IMR-90 (cell line): ENCODE results near the gene GGA2. TPM values are rescaled to one million over a fixed set of nuclear protein-coding genes. Genes with fewer than 3 reads are reported as not detected.

Experiments
- ATAC-seq: fragments of 200-7000 bp; cut with Tn5 transposase; 2 replicates; pipeline ENCODE4 v1.9.1; 2020; ENCODE audit warnings: low read depth, mild to moderate bottlenecking, moderate library complexity
- Bru-seq: library from RNA; stranded (reverse); fragments of 400-500 nt; gene quantifications from one replicate; lab custom pipeline; 2021; lab: Mats Ljungman, UMichigan
- BruChase-seq, 2 experiments: library from RNA; stranded (reverse); fragments of 400-500 nt; gene quantifications; one replicate each; lab custom pipeline; 2021; lab: Mats Ljungman, UMichigan
- BruUV-seq: library from RNA; stranded (reverse); fragments of 400-500 nt; replicated peaks from 2 replicates; lab custom pipeline; 2021; lab: Mats Ljungman, UMichigan
- CTCF ChIA-PET: fragments of 300-600 bp; formaldehyde crosslinking; extraction: SDS; loops from one replicate; lab custom pipeline; 2021; ENCODE audit warnings: antibody characterized with exemption; lab: Yijun Ruan, JAX
- POLR2A ChIA-PET: fragments of 300-600 bp; sonication (Branson Sonifier 250); formaldehyde crosslinking; loops from one replicate; lab custom pipeline; 2022; ENCODE audit warnings: antibody characterized with exemption; ENCODE audit not compliant: unreplicated experiment; lab: Charles Lee
- DNase-seq: peaks from one replicate; pipeline ENCODE4 v3.0.0; 2013
- H2AFZ ChIP-seq: replicated peaks from 2 replicates; pipeline ENCODE3; 2013; ENCODE audit warnings: low read length, mild to moderate bottlenecking; ENCODE audit not compliant: poor library complexity
- H2AK5ac ChIP-seq: 2 replicates; pipeline ENCODE4 v1.6.1; 2013; ENCODE audit warnings: low read depth, low read length, inconsistent platforms
- H2AK9ac ChIP-seq: replicated peaks from 2 replicates; pipeline ENCODE3; 2013; ENCODE audit warnings: mild to moderate bottlenecking, low read depth, low read length, moderate library complexity; ENCODE audit not compliant: poor library complexity
- H2BK120ac ChIP-seq: 2 replicates; pipeline ENCODE4 v1.6.1; 2013; ENCODE audit warnings: low read depth, low read length, inconsistent platforms
- H2BK15ac ChIP-seq: 3 replicates; pipeline ENCODE4 v1.6.1; 2013; ENCODE audit warnings: low read depth, low read length, inconsistent platforms
- H2BK20ac ChIP-seq: 2 replicates; pipeline ENCODE4 v1.6.1; 2013; ENCODE audit warnings: low read depth, mild to moderate bottlenecking, inconsistent platforms, low read length, moderate library complexity
- H2BK5ac ChIP-seq: 2 replicates; pipeline ENCODE4 v1.6.1; 2013; ENCODE audit warnings: mild to moderate bottlenecking, low read depth, low read length, inconsistent platforms; ENCODE audit not compliant: poor library complexity, severe bottlenecking
- H3K14ac ChIP-seq: replicated peaks from 2 replicates; pipeline ENCODE4 v1.6.1; 2013; ENCODE audit warnings: low read depth, low read length, inconsistent platforms
- H3K18ac ChIP-seq: 2 replicates; pipeline ENCODE4 v1.6.1; 2013; ENCODE audit warnings: low read depth, low read length, control low read depth
- H3K23ac ChIP-seq: 2 replicates; pipeline ENCODE4 v1.6.1; 2013; ENCODE audit warnings: low read depth, low read length, inconsistent platforms
- H3K27ac ChIP-seq: 2 replicates; pipeline ENCODE4 v1.5.1; 2013; ENCODE audit warnings: mild to moderate bottlenecking, control low read depth, low read length; ENCODE audit not compliant: insufficient read depth
- H3K27me3 ChIP-seq: 2 replicates; pipeline ENCODE4 v1.6.1; 2013; ENCODE audit warnings: low read length; ENCODE audit not compliant: control insufficient read depth, insufficient read depth
- H3K36me3 ChIP-seq: 2 replicates; pipeline ENCODE4 v1.6.1; 2013; ENCODE audit warnings: low read length, mixed read lengths; ENCODE audit not compliant: control insufficient read depth, insufficient read depth
- H3K4ac ChIP-seq: 2 replicates; pipeline ENCODE4 v1.6.1; 2013; ENCODE audit warnings: low read depth, low read length, inconsistent platforms
- H3K4me1 ChIP-seq: 2 replicates; pipeline ENCODE4 v1.6.1; 2013; ENCODE audit warnings: low read length, mixed read lengths; ENCODE audit not compliant: control insufficient read depth, insufficient read depth
- H3K4me2 ChIP-seq: 2 replicates; pipeline ENCODE4 v1.6.1; 2013; ENCODE audit warnings: low read depth, mild to moderate bottlenecking, control low read depth, low read length, moderate library complexity
- H3K4me3 ChIP-seq: 2 replicates; pipeline ENCODE4 v1.5.1; 2013; ENCODE audit warnings: low read depth, mild to moderate bottlenecking, control low read depth, low read length, moderate library complexity; ENCODE audit not compliant: insufficient read depth
- H3K56ac ChIP-seq: 2 replicates; pipeline ENCODE4 v1.6.1; 2013; ENCODE audit warnings: low read length, inconsistent platforms; ENCODE audit not compliant: insufficient read depth; ENCODE audit errors: extremely low read depth
- H3K79me1 ChIP-seq, 2 experiments: 2 replicates each; pipeline ENCODE4 v1.6.1; 2013; ENCODE audit warnings: low read length in 2 of 2, inconsistent platforms in 1 of 2, low read depth in 1 of 2
- H3K9ac ChIP-seq: 2 replicates; pipeline ENCODE4 v1.6.1; 2013; ENCODE audit warnings: low read depth, low read length, control low read depth
- H3K9me1 ChIP-seq: 2 replicates; pipeline ENCODE4 v1.6.1; 2013; ENCODE audit warnings: low read length, inconsistent platforms; ENCODE audit not compliant: insufficient read depth
- H3K9me3 ChIP-seq: 2 replicates; pipeline ENCODE4 v1.6.1; 2013; ENCODE audit warnings: low read length; ENCODE audit not compliant: control insufficient read depth, insufficient read depth
- H4K20me1 ChIP-seq: 2 replicates; pipeline ENCODE4 v1.6.1; 2013; ENCODE audit warnings: low read length, inconsistent platforms; ENCODE audit not compliant: insufficient read depth
- H4K5ac ChIP-seq: 2 replicates; pipeline ENCODE4 v1.6.1; 2013; ENCODE audit warnings: mild to moderate bottlenecking, low read depth, low read length, control low read depth
- H4K8ac ChIP-seq, 2 experiments: 2 replicates each; pipeline ENCODE4 v1.6.1; 2013; ENCODE audit warnings: low read depth in 2 of 2, low read length in 2 of 2, control low read depth in 1 of 2, inconsistent platforms in 1 of 2
- H4K91ac ChIP-seq: 2 replicates; pipeline ENCODE4 v1.6.1; 2013; ENCODE audit warnings: low read depth, low read length, inconsistent platforms; ENCODE audit not compliant: insufficient read depth
- BHLHE40 ChIP-seq: fragments of 150-350 bp; IDR thresholded peaks from 2 replicates; pipeline ENCODE4 v1.6.1; 2016; ENCODE audit warnings: mild to moderate bottlenecking, low read depth, low read length
- CEBPB ChIP-seq: IDR thresholded peaks from 2 replicates; pipeline ENCODE4 v1.6.1; 2012; ENCODE audit warnings: low read depth, low read length, improper control_type of control experiment
- FOS ChIP-seq: fragments of 150-350 bp; IDR thresholded peaks from 2 replicates; pipeline ENCODE4 v1.6.1; 2016; ENCODE audit warnings: low read depth, low read length
- MAFK ChIP-seq: IDR thresholded peaks from 2 replicates; pipeline ENCODE4 v1.6.1; 2012; ENCODE audit warnings: low read depth, low read length, improper control_type of control experiment
- MAZ ChIP-seq: IDR thresholded peaks from 2 replicates; pipeline ENCODE4 v1.6.1; 2012; ENCODE audit warnings: low read depth, mild to moderate bottlenecking, low read length, improper control_type of control experiment, moderate library complexity, borderline replicate concordance
- MXI1 ChIP-seq: IDR thresholded peaks from 2 replicates; pipeline ENCODE4 v1.6.1; 2012; ENCODE audit warnings: low read depth, mild to moderate bottlenecking, low read length, moderate library complexity, borderline replicate concordance
- POLR2A ChIP-seq: IDR thresholded peaks from 2 replicates; pipeline ENCODE4 v1.6.1; 2012; ENCODE audit warnings: mild to moderate bottlenecking, low read depth, low read length
- RAD21 ChIP-seq: IDR thresholded peaks from 2 replicates; pipeline ENCODE4 v1.6.1; 2012; ENCODE audit warnings: low read length, improper control_type of control experiment
- RCOR1 ChIP-seq: IDR thresholded peaks from 2 replicates; pipeline ENCODE4 v1.6.1; 2012; ENCODE audit warnings: mild to moderate bottlenecking, low read length, improper control_type of control experiment; ENCODE audit not compliant: insufficient replicate concordance
- RFX5 ChIP-seq: IDR thresholded peaks from 2 replicates; pipeline ENCODE4 v1.8.0; 2012; ENCODE audit warnings: low read depth, mild to moderate bottlenecking, low read length, moderate library complexity
- WGBS, 2 experiments: methylation state at CpG; one replicate each; pipeline versions ENCODE4 v1.1.5 to v1.1.7; 2013; ENCODE audit warnings: missing lambda C conversion rate in 2 of 2; ENCODE audit not compliant: insufficient read length in 1 of 2; ENCODE audit errors: extremely low coverage in 2 of 2; 5-methylcytosine and 5-hydroxymethylcytosine counted together
- dilution Hi-C: fragments of 300-500 bp; cut with HindIII; formaldehyde crosslinking; loops from one replicate; pipeline ENCODE4 v1.14.3; 2018; ENCODE audit warnings: low sequenced_read_pairs; ENCODE audit not compliant: unreplicated experiment
- in situ Hi-C: fragments of 300-500 bp; cut with MboI; formaldehyde crosslinking; loops from 3 replicates; pipeline ENCODE4 v1.14.3; 2019; ENCODE audit warnings: low sequenced_read_pairs, inconsistent platforms, mixed read lengths
- intact Hi-C: fragments of 100-400 bp; cut with micrococcal nuclease; formaldehyde crosslinking; loops from 2 replicates; pipeline ENCODE4 v1.10.0; 2022
- long read RNA-seq: library from polyadenylated mRNA; unstranded; transcript quantifications from one replicate; pipeline ENCODE4 v2.0.0, GENCODE V29; 2021; ENCODE audit not compliant: unreplicated experiment
- polyA plus RNA-seq, 3 experiments: library from polyadenylated mRNA; depleted of rRNA; stranded (reverse); fragments of >200 nt; gene quantifications; 2 replicates each; pipeline ENCODE4 v1.2.3, GENCODE V29; 2012; ENCODE audit warnings: low replicate concordance in 1 of 3
- total RNA-seq: library from RNA; depleted of rRNA; stranded (reverse); fragments of >200 nt; gene quantifications from 2 replicates; pipeline ENCODE4 v1.2.3, GENCODE V29; 2012; rRNA removed
- TF ChIP-seq, protein P1 (sequence below): fragments of 150-350 bp; IDR thresholded peaks from 2 replicates; pipeline ENCODE4 v1.6.1; 2017; ENCODE audit warnings: mild to moderate bottlenecking, antibody characterized with exemption, low read length, low read depth

Gene GGA2, protein sequence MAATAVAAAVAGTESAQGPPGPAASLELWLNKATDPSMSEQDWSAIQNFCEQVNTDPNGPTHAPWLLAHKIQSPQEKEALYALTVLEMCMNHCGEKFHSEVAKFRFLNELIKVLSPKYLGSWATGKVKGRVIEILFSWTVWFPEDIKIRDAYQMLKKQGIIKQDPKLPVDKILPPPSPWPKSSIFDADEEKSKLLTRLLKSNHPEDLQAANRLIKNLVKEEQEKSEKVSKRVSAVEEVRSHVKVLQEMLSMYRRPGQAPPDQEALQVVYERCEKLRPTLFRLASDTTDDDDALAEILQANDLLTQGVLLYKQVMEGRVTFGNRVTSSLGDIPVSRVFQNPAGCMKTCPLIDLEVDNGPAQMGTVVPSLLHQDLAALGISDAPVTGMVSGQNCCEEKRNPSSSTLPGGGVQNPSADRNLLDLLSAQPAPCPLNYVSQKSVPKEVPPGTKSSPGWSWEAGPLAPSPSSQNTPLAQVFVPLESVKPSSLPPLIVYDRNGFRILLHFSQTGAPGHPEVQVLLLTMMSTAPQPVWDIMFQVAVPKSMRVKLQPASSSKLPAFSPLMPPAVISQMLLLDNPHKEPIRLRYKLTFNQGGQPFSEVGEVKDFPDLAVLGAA
- 16.5 and 23.9 TPM in 2 replicates for total RNA-seq
- 24.6 and 30.1 TPM in 2 replicates for polyA plus RNA-seq (2012; rRNA removed)
- polyA plus RNA-seq (2012; cell fraction: cytosol; rRNA removed) = 10.5 and 11.2 TPM in 2 replicates
- 35.3 and 69.6 TPM in 2 replicates for polyA plus RNA-seq (2012; cell fraction: nucleus; rRNA removed; ENCODE audit: low replicate concordance)
- percentile 69 among the genes with signal in this experiment for Bru-seq, nascent RNA
- percentile 83 among the genes with signal in this experiment for BruChase-seq, experiment 1, labeled RNA remaining after a 6-hour chase
- BruChase-seq, experiment 2, labeled RNA remaining after a 2-hour chase = percentile 80 among the genes with signal in this experiment
- long read RNA-seq, full-length matches to known transcripts = 20 of 34 reads
- long read RNA-seq, partial matches to known transcripts = 6 of 34 reads
- long read RNA-seq, other reads (novel, unspliced or antisense) = 8 of 34 reads

DNA sequence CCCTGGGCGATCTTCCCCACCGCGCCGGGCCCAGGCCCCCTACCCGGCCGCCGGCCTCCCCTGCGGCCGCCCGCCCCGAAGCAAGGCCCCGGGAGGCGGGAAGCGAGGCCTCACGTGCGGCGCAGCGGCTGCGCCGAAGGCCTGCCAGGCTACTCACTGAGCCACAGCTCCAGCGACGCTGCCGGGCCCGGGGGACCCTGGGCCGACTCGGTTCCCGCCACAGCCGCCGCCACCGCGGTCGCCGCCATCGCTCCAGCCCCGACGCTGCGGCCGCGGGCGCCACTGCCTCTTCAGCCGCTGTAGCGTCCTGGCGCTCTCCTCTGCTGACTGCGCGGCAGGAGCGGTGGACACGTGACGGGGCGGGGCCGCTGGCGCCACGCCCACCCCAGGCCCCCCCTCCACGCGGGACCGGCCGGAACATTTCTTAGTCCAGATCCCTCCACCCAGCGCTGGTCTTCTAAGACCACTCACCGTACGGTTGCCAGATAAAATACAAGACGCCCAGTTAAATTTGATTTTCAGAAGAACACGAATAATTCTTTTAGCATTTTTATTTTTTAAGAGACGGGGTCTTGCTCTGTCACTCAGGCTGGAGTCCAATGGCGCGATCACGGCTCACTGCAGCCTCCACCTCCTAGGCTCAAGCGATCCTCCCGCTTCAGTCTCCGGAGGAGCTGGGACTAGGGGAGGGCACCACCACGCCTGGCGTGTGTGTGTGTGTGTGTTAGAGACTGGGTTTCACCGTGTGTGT lies at the start of gene GGA2:
Gene GGA2 (minus strand): TSS at position 331 of the 751 bp plus-strand sequence. CDS start 83 bp downstream, at position 248.
- Histone ChIP-seq H3K9me3 (no peaks in the 10 kb centered on the region), H4K5ac (no peak within 1 kb of the TSS), H3K9me1 (peaks cover 10% of the 10 kb centered on the region), H2BK20ac (no peak within 1 kb of the TSS), H3K4me2 (peak within 1 kb of the TSS; percentile 87), H4K20me1 (peaks cover 32% of the 10 kb centered on the region), H2BK120ac (no peak within 1 kb of the TSS), H3K9ac (peak within 1 kb of the TSS; percentile 83), H3K56ac (peak within 1 kb of the TSS; percentile 8; the same call in 1 of the 2 replicates), H4K91ac (no peak within 1 kb of the TSS; the same call in 1 of the 2 replicates), H2BK5ac (peak within 1 kb of the TSS; percentile 62), H3K79me1 (peaks cover 19 to 47% of the 10 kb centered on the region in 2 experiments; a peak in 3 of 4 replicates), H3K4me3 (peak within 1 kb of the TSS; percentile 80), H3K4ac (peak within 1 kb of the TSS; percentile 62), H3K4me1 (peaks cover 5% of the 10 kb centered on the region), H4K8ac (peak within 1 kb of the TSS; percentile 47 to 86; a peak in 2 of 4 replicates), H3K27me3 (no peaks in the 10 kb centered on the region), H3K23ac (peak within 1 kb of the TSS; percentile 68), H2BK15ac (no peak within 1 kb of the TSS), H3K14ac (peak within 1 kb of the TSS; percentile 66), H2AFZ (peak within 1 kb of the TSS; percentile 93), H2AK9ac (peak within 1 kb of the TSS; percentile 91), H3K18ac (no peak within 1 kb of the TSS), H3K27ac (peak within 1 kb of the TSS; percentile 49; the same call in 1 of the 2 replicates), H2AK5ac (peak within 1 kb of the TSS; percentile 66; the same call in 1 of the 2 replicates), H3K36me3 (peaks cover 2% of the 10 kb centered on the region)
- intact Hi-C loops (no loop called here), in situ Hi-C loops (no loop called here), dilution Hi-C loops (no loop called here)
- ChIA-PET POLR2A (no interaction called here), CTCF (interaction anchor here (0.7 kb wide), 1 partner anchor 12 kb away, joined by 3 read pairs; no protein-coding TSS in a partner anchor)
- BruUV-seq = no TSS peak
- WGBS, 2 experiments = 6% methylated on average over 27 of the region's 71 CpGs; no CpG with 5 or more reads in 1 of the 2 experiments
- ATAC-seq (peak; percentile 92), DNase-seq (peak; percentile 74)
- TF ChIP-seq RAD21 = peak; percentile 19
- peak; percentile 78 for TF ChIP-seq POLR2A
- TF ChIP-seq, protein P1, sequence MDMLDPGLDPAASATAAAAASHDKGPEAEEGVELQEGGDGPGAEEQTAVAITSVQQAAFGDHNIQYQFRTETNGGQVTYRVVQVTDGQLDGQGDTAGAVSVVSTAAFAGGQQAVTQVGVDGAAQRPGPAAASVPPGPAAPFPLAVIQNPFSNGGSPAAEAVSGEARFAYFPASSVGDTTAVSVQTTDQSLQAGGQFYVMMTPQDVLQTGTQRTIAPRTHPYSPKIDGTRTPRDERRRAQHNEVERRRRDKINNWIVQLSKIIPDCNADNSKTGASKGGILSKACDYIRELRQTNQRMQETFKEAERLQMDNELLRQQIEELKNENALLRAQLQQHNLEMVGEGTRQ = peak; percentile 97
- TF ChIP-seq RFX5 = no peak
- no peak for TF ChIP-seq CEBPB
- peak; percentile 16; the same call in 1 of the 2 replicates for TF ChIP-seq MAFK
- TF ChIP-seq FOS = peak; percentile 39; the same call in 1 of the 2 replicates
- peak; percentile 82 for TF ChIP-seq BHLHE40
- TF ChIP-seq MXI1 = peak; percentile 71; the same call in 1 of the 2 replicates
- peak; percentile 61; the same call in 1 of the 2 replicates for TF ChIP-seq MAZ
- TF ChIP-seq RCOR1 = no peak
